HG03457 (cell line): ENCODE data around the gene NKD1.

Source experiments
- ATAC-seq: cut with Tn5 transposase; IDR thresholded peaks from one replicate; pipeline ENCODE4 v1.9.1; 2021; ENCODE audit warnings: moderate number of reproducible peaks; ENCODE audit not compliant: unreplicated experiment

NKD1 gene

DNA sequence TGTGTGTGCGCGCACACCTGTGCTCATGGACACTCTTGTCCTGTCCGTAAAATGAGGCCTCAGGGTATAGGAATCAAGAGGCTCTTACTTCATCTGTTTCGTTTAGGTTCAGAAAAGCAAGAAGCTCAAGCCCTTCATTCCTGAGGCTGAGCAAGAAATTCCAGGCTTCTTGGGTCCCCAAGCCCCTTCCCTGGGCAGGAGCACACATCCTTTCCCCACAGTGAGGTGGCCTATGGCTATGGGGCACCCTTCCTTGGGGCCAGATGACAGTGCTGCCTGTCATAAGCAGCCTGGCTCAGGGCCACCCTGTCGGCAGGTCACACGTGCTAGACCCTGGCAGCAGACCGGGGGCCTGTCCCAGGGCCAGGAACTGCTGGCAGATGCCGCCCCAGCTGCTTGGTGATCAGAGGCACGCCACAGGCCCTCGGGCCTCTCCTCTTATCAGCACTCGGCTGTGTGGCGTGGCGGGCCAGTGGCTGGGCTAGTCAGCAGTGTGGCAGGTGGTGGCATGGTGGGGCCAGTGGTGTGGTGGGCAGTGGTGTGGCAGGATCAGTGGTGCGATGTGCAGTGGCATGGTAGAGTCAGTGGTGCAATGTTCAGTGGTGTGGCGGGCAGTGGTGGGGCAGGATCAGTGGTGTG lies 50.2 kb downstream of the NKD1 start:
- no peak for ATAC-seq

DNA sequence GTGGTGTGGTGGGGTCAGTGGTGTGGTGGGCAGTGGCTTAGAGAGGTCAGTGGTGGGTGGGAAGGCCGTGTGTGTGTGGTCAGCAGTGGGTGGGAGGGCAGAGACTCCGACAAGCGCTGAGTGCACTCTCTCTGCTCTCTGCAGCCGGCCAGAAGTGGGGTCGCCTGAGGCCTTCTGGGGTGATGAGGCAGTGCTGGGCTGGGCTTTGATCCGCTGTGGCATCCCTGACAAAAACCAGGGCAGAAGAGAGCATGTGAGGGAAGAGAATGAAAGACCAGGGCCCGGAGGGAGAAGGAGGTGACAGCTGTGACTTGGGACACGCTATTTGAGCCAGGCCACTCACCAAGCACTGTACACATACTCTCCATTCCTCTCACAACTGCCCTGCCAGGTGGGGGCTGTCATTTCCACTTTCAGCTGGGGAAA lies 50.8 kb downstream of the NKD1 start:
- no peak for ATAC-seq

- no peak for ATAC-seq
These were observed 51.3 kb downstream of the NKD1 start for GRCh38 chr16:50599494-50599893.

DNA sequence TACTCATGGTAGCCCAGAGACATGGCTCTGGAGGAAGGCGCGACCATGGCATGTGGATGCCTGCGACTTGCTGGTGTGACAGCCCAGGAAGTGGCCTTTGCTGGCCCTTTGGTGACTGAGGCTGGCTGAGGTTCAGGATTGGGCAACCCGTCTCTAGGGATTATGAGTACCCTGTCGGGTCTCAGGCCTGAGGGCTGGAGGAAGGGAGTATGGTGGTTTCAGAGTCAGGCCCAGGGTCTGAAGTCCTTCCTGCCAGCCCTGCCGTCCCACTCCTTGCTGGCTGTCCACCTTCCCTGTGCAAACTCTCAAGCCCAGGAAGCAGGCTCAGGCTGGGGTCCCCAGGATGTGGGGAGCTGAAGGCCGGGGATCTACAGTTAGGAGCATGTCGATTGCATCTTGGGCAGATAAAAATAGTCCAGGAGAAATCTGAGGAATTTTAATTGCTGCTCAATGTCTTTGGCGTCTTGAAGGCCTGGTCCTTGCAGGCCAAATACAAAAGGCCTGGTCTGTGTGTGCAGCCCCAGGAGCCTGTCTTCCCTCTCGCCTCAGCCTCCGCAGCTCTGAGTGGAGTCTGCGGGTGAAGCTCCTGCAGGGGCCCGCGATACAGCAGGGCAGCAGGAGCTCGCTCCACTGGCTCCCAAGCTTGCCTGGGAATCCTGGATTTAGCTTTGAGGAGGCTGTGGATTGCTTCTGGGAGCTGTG lies 52.5 kb downstream of the NKD1 start:
- no peak for ATAC-seq

DNA sequence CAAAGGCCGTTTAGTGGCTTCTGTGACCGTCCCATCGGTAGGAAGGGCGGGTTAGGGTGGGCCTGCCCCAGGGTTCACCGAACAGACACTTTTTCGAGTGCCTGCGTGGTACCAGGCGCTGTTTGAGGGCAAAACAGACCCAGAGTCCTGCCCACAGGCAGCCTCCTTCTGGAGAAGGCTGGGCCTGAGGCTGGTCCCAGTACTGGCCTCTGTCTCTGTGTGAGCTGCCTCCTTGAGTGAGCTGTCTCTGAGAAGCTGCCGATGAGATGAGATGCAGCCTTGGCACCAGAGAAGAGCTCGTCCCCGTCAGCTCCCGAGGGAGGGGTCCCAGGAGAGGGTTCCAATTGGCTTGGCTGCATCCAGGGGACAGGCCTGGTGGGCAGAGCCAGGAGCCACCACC lies 53.1 kb downstream of the NKD1 start:
- no peak for ATAC-seq

- no peak for ATAC-seq
These were observed 53.9 kb downstream of the NKD1 start for GRCh38 chr16:50602126-50602525.

DNA sequence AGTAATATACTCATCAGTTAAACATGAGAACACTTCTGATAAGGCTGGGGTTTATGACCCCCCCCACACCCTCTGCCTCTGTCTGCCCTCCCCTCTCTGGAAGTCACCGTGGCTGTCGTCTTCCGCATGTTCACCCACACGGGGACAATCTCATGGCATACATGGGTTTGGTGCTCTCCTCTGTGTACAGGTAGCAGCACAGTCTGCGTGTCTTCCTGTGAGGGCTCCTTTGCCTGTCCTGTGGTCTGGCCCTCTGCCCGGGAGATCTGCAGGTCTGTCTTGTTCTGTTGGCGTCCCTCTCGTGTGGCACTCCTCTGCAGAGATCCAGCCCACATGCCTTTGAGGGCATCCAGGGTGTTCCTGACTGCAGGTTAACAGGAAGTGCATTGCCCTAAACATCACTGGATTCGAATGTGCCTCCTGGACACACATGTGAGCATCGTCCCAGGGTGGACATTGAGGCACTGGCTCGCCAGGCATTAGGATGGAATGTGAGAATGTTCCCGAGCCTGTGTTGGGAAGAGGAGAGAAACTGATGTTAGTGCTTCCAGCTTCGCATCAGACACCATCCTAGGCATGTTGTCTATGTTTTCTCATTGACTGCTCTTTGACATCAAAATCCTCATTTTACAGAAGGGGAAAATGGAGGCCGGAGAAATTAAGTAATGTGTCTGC lies 54.5 kb downstream of the NKD1 start:
- no peak for ATAC-seq

GRCh38 chr16:50603206-50604064 lies 55.2 kb downstream of the NKD1 start:
- no peak for ATAC-seq

- ATAC-seq = no peak
These were observed 55.8 kb downstream of the NKD1 start for GRCh38 chr16:50604065-50604418.

DNA sequence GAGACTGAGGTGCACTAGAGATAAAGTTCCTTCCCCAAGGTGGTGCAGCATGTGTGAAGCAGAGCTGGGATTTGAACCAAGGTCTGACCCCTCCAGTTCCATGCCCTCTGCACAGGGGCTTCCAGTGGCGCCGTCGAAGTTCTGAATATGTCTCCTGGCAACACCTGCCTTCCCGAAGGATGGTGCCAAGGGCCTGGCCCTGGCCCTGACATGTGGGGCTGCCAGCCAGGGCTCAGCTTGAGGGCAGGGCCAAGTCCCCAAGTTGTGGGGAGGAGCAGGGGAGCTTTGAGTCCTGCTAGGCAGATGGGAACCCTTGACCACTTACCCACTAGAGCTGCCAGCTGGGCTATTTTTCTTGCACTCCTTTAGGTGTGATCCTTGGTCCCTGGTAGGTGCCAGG lies 56.4 kb downstream of the NKD1 start:
- no peak for ATAC-seq

DNA sequence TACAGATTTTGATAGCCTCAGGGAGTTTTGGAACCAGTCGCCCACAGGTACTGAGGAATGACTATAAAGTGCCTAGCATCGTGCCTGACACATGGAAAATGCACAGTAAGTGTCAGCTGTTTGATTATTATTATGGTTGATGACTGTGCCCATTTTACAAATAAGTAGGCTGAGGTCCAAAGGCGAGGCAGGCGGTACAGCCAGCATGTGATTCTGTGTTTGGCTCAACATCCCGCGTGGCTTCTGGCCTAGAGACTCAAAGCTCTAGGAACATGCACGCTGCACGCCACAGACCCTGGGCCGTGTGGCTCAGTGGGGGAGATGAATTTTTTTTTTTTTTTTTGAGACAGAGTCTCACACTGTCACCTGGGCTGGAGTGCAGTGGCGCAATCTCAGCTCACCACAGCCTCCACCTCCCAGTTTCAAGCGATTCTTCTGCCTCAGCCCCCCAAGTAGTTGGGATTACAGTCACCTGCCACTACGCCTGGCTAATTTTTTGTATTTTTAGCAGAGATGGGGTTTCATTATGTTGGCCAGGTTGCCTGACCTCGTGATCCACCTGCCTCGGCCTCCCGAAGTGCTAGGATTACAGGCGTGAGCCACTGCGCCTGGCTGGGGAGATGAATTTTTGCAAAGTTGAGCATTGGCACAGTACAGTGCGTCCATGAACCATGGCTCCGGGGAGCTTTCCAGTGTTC lies 57.7 kb downstream of the NKD1 start:
- no peak for ATAC-seq

- no peak for ATAC-seq
These were observed 58.3 kb downstream of the NKD1 start for GRCh38 chr16:50606431-50607050.

DNA sequence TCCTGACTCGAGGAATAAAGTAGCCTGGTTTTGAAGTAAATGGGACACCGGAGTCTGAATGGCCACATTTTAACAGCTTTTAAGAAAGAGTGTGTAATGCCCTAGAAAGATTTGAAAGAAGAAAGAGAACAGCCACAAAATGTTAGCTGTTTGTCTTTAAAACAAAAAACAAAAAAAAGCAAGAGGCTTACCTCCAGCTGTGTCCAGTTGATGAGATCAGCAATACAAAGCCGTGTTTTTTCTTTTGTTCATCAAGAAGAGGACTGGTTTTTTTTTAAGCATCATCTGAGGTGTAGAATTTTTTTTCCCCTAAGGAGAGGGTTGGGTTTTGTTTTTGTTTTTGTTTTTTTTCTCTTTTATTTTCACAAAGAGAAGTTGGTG lies 58.8 kb downstream of the NKD1 start:
- ATAC-seq = no peak

- no peak for ATAC-seq
These were observed 59.3 kb downstream of the NKD1 start for GRCh38 chr16:50607447-50607846.

DNA sequence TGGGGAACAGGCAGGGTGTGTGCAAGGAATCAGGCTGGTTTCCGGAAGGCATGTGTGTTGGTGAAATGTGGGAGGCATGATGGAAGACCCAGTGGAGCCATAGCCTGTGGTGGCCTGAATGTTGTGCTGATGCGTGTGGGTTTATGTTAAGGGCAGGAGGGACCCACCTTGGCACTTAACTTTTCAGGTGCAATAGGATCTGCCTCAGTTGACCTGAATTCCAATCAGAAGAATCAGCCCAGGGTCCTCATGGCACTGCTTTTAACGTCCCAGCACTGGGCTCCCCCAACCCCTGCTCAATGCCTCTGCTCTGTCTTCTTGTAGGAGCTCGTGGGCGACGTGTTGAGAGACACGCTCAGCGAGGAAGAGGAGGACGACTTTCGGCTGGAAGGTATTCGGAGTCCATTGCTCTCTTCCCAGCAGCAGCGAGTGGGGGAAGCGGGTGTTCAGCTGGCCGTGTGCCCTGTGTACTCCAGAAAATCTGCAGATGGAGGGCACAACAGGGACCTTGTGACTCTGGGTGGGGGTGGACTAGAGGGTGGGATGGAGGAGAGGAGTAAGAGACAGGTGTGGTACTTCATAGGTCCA lies 59.9 kb downstream of the NKD1 start:
- ATAC-seq = no peak

GRCh38 chr16:50609049-50609448 lies 60.9 kb downstream of the NKD1 start:
- ATAC-seq = no peak

DNA sequence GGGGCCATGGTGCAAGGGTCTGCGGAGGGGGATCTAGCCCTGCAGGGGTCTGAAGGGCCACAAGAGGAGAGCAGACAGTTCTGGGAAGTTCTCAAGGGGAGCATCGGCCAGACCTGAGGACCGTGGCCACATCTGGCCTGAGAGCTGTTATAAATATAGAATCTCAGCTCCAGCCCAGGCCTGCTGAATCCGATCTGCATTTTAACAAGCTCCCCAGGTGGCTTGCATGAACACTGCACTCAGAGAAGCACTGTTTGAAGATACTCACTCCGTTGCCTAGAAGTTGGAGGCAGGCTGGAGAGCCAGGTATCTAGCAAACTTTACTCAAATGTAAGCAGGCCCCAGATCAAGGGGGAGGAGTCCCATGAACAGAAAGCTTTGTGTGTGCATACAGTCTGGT lies 61.3 kb downstream of the NKD1 start:
- no peak for ATAC-seq

- ATAC-seq = no peak
These were observed 62.4 kb downstream of the NKD1 start for GRCh38 chr16:50610331-50611262.

GRCh38 chr16:50611332-50611934 lies 63.2 kb downstream of the NKD1 start:
- no peak for ATAC-seq
